ENCODE results near the gene CABP7.

The CABP7 gene

DNA sequence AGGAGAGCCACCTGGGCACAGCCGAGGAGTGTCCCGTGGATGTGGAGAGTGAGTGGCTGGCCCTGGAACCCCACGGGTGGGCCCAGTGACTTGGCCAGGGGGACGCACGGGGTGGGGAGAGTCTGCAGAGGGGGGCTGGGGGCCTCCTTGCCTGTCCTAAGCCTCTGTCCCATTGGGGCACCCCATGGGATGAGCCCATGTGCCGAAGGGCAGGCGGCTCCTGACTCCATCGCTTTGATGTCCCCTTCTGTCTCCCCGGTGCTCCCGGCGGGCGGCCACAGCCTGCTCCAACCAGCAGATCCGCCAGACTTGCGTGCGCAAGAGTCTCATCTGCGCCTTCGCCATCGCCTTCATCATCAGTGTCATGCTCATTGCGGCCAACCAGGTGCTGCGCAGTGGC is 9.4 kb downstream of the CABP7 start:
- Histone ChIP-seq H3K4me3 (IDR thresholded peaks at IDR 0.05; ENCODE audit: insufficient read depth, low read depth, low read length) (no peak overlapping the region), H3K9ac (no peak overlapping the region), H2AFZ (ENCODE audit: low read depth) (no peak overlapping the region), H3K79me2 (ENCODE audit: insufficient read depth, low read depth) (no peaks in the 10 kb centered on the region), H3K27me3 (ENCODE audit: insufficient read depth, low read depth) (peaks cover 3% of the 10 kb centered on the region; the same call in 1 of the 2 replicates), H4K20me1 (ENCODE audit: insufficient read depth) (no peaks in the 10 kb centered on the region), H3K4me1 (ENCODE audit: low read depth, poor library complexity, severe bottlenecking) (no peaks in the 10 kb centered on the region), H3K27ac (no peak overlapping the region), H3K36me3 (ENCODE audit: insufficient read depth) (no peaks in the 10 kb centered on the region), H3K4me2 (no peak overlapping the region)
- no peak for TF ChIP-seq CTCF (conservative IDR thresholded peaks at IDR 0.05; ENCODE audit: low read depth, low read length)

DNA sequence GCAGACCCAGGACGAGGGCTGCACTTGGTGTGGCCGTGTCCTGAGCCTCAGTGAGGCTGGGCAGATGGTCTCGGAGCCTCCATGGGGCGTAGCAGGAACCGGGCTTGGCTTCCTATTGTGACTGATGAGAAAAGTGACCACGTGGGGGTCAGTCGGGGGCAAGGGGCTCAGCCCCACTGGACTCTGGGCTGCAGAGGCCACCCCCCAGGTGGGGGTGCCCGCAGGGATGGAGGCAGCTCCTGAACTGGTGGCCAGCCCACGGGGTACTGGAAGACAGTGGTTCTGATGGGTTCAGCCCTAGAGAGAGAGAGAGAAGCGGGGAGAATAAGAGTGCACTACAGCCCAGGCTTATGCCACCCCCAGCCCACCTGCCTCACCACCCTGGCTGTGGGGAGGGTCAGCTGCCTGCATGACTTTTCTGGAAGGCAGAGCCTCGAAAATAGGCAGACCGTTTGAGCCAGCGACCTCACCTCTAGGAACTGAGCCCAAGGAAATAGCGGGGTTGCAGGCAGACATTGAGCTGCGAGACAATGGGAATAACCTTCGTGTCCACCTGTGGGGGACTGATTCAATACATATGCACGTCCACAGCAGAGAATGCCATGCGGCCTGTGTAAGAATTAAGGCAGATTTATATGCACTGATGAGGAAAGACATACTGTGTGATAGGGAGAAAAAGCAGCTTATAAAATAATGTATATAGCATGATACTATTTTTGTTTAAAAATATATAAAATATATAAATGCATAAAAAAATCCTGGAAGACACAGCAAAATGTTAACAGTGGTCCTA is 11.5 kb downstream of the CABP7 start:
- Histone ChIP-seq H4K20me1 (ENCODE audit: insufficient read depth) (no peaks in the 10 kb centered on the region), H3K4me1 (ENCODE audit: low read depth, poor library complexity, severe bottlenecking) (no peaks in the 10 kb centered on the region), H3K9ac (no peak overlapping the region), H2AFZ (ENCODE audit: low read depth) (no peak overlapping the region), H3K79me2 (ENCODE audit: insufficient read depth, low read depth) (no peaks in the 10 kb centered on the region), H3K36me3 (ENCODE audit: insufficient read depth) (no peaks in the 10 kb centered on the region), H3K4me3 (IDR thresholded peaks at IDR 0.05; ENCODE audit: insufficient read depth, low read depth, low read length) (no peak overlapping the region), H3K27me3 (ENCODE audit: insufficient read depth, low read depth) (no peaks in the 10 kb centered on the region; the same call in 1 of the 2 replicates), H3K27ac (no peak overlapping the region), H3K4me2 (no peak overlapping the region)
- no peak for TF ChIP-seq CTCF (conservative IDR thresholded peaks at IDR 0.05; ENCODE audit: low read depth, low read length)

- Histone ChIP-seq H3K4me1 (ENCODE audit: low read depth, poor library complexity, severe bottlenecking) (no peaks in the 10 kb centered on the region), H3K79me2 (ENCODE audit: insufficient read depth, low read depth) (no peaks in the 10 kb centered on the region), H3K36me3 (ENCODE audit: insufficient read depth) (no peaks in the 10 kb centered on the region), H3K9ac (no peak overlapping the region), H3K27me3 (ENCODE audit: insufficient read depth, low read depth) (no peaks in the 10 kb centered on the region), H4K20me1 (ENCODE audit: insufficient read depth) (no peaks in the 10 kb centered on the region), H3K4me3 (IDR thresholded peaks at IDR 0.05; ENCODE audit: insufficient read depth, low read depth, low read length) (no peak overlapping the region), H3K4me2 (no peak overlapping the region), H3K27ac (no peak overlapping the region), H2AFZ (ENCODE audit: low read depth) (no peak overlapping the region)
- TF ChIP-seq CTCF (conservative IDR thresholded peaks at IDR 0.05; ENCODE audit: low read depth, low read length): no peak
Observed at GRCh38 chr22:29732883-29733282, 13.1 kb downstream of the CABP7 start.

DNA sequence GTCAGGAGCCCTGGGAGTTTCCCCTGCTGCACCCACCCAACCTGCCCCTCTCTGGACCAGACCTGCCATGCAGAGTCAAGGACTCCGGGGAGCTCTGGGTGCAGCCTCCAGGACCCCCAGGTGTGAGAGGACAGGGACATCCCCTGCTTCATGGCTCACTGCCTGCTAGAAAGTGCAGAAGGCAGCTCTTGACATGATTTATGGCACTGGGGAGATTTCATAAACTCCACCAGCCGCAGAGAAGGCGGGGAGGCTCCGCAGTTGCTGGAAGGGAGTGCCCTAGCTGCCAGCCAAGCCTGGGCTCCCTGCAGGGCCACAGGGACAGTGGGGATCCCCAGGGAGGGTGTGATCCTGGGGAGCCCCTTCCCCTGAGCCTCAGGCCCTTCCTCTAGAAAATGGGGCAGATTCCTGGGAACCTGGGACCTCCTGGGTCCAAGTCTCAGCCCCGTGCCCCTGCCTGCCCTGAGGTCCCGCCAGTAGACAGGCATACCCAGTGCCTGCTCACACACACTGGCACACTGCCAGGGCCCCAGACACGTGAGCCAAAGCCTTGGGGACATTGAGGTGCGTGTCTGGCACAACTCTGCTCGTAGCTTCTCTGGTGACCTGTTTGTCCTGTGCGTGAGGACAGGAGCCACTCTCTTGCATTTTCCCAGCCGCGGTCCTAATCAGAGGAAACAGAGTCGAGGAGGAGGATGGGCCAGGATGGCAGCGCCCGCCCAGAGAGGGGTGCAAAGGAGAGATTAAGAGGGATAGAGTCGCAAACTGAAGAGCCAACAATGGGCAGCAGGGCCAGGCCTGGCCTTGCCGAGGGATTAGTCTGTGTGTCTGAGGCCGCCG is 13.8 kb downstream of the CABP7 start:
- no peak for TF ChIP-seq CTCF (conservative IDR thresholded peaks at IDR 0.05; ENCODE audit: low read depth, low read length)
- Histone ChIP-seq H3K27ac (no peak overlapping the region), H3K4me1 (ENCODE audit: low read depth, poor library complexity, severe bottlenecking) (no peaks in the 10 kb centered on the region), H3K36me3 (ENCODE audit: insufficient read depth) (no peaks in the 10 kb centered on the region), H3K27me3 (ENCODE audit: insufficient read depth, low read depth) (no peaks in the 10 kb centered on the region), H3K4me3 (IDR thresholded peaks at IDR 0.05; ENCODE audit: insufficient read depth, low read depth, low read length) (no peak overlapping the region), H3K9ac (no peak overlapping the region), H2AFZ (ENCODE audit: low read depth) (no peak overlapping the region), H3K79me2 (ENCODE audit: insufficient read depth, low read depth) (no peaks in the 10 kb centered on the region), H4K20me1 (ENCODE audit: insufficient read depth) (no peaks in the 10 kb centered on the region), H3K4me2 (no peak overlapping the region)
